B cell (primary cell): Measurements from ENCODE around the gene APP.

ENCODE experiments used
- EZH2 ChIP-seq: IDR thresholded peaks from 2 replicates; pipeline ENCODE4 v1.6.1; 2012; ENCODE audit warnings: borderline replicate concordance, low read depth, mild to moderate bottlenecking, moderate library complexity, low read length; ENCODE audit not compliant: insufficient read depth, poor library complexity, severe bottlenecking
- TF ChIP-seq, protein P1 (sequence below): fragments of 200-600 bp; IDR thresholded peaks from one replicate; pipeline ENCODE4 v1.8.0; 2022; ENCODE audit warnings: antibody characterized with exemption, mild to moderate bottlenecking

DNA sequence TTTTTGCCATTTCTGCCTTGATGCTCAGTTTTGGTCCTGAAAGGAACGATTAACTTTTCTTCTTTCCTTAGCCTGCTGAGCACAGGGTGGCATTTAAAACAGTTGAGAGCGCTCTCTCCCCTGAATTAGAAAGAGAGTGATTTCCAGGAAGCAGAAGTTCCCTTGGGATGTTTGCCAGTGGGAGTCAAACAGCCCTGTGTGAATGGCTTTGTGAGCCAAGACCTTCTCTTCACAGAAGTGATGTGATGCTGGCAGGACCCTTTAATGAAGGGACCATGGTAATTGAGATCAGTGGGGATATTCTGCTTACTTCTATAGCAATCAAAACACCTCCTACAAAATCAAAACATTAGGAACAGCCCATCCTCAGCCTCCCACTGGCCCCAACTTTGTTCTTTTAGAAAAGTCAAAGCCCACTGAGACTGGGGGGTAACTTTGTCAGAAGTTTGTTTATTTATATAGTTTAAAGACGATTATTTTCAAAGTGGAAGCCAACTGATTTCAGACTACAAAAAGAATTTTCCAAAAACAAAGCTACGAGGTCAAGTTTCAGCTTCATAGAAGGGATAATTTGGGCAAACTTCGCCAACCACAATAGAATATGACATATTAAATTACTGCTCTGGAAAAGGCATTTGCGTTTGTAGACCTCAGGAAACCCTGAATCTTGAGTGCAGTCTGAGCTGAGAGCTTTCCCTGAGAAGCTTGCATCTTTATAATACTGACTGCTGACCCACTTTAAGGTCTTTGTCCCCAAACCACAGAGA lies 313.1 kb downstream of the APP start:
- TF ChIP-seq EZH2: no peak
- TF ChIP-seq, protein P1, sequence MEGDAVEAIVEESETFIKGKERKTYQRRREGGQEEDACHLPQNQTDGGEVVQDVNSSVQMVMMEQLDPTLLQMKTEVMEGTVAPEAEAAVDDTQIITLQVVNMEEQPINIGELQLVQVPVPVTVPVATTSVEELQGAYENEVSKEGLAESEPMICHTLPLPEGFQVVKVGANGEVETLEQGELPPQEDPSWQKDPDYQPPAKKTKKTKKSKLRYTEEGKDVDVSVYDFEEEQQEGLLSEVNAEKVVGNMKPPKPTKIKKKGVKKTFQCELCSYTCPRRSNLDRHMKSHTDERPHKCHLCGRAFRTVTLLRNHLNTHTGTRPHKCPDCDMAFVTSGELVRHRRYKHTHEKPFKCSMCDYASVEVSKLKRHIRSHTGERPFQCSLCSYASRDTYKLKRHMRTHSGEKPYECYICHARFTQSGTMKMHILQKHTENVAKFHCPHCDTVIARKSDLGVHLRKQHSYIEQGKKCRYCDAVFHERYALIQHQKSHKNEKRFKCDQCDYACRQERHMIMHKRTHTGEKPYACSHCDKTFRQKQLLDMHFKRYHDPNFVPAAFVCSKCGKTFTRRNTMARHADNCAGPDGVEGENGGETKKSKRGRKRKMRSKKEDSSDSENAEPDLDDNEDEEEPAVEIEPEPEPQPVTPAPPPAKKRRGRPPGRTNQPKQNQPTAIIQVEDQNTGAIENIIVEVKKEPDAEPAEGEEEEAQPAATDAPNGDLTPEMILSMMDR: no peak
